GM12875 (cell line): ENCODE measurements around the gene AHSP.
"Not testable (repeated sequence)": the region's sequence is repeated elsewhere in the genome, so short reads cannot be mapped to it uniquely, and the experiment has no call there.

Experiments used
- H3K4me3 ChIP-seq: one replicate; pipeline ENCODE4 v1.5.1; 2011; ENCODE audit warnings: low read depth, low read length, control low read depth
- TF ChIP-seq, protein P1 (sequence below): IDR thresholded peaks from 2 replicates; pipeline ENCODE4 v1.5.1; 2011; ENCODE audit warnings: low read depth, mild to moderate bottlenecking, control low read depth, inconsistent platforms, low read length, moderate library complexity, borderline replicate concordance; ENCODE audit not compliant: insufficient read depth

AHSP gene

DNA sequence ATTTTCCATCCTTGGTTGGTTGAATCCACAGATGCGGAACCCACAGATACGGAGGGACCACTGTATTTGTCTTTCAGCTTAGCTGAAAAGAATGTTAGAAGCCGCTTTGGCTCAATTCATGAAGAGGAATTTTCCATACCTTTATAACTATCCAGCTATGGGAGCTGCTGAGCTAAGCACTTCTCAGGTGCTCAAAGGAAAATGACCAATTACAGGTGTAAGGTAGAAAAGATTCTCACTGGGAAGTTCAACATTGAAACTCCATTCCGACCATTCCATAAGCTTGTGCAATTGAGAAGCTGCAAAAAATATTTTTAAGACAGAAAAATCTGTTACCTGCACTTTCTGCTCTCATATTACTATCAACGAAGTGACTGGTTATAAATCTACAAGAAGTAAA lies 2.7 kb downstream of the AHSP start:
- H3K4me3 ChIP-seq: no peak overlapping the region

GRCh38 chr16:31531096-31531495 lies 3.4 kb downstream of the AHSP start:
- TF ChIP-seq, protein P1, sequence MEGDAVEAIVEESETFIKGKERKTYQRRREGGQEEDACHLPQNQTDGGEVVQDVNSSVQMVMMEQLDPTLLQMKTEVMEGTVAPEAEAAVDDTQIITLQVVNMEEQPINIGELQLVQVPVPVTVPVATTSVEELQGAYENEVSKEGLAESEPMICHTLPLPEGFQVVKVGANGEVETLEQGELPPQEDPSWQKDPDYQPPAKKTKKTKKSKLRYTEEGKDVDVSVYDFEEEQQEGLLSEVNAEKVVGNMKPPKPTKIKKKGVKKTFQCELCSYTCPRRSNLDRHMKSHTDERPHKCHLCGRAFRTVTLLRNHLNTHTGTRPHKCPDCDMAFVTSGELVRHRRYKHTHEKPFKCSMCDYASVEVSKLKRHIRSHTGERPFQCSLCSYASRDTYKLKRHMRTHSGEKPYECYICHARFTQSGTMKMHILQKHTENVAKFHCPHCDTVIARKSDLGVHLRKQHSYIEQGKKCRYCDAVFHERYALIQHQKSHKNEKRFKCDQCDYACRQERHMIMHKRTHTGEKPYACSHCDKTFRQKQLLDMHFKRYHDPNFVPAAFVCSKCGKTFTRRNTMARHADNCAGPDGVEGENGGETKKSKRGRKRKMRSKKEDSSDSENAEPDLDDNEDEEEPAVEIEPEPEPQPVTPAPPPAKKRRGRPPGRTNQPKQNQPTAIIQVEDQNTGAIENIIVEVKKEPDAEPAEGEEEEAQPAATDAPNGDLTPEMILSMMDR: no peak
- H3K4me3 ChIP-seq: no peak overlapping the region

More for the DNA sequence above, 2.7 kb downstream of the AHSP start:
- TF ChIP-seq, protein P1: no peak

DNA sequence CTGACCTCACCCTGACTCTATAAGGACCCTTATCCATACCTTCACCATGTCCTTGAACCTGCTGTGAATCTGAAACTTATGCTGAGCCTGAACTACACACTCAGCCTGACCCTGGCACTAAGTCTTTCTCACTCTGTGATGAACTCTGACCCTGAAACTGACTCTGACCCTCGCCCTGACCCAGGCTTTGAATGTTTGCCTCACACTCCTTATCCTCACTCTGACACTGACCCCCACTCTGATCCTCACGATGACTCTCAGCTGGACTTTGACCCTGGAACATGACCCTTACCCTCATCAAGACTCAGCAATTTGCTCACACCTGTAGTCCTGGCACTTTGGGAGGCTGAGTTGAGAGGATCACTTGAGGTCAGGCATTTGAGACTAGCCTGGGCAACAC lies 4.4 kb downstream of the AHSP start:
- no peak overlapping the region for H3K4me3 ChIP-seq
- TF ChIP-seq, protein P1: no peak

- no peak overlapping the region for H3K4me3 ChIP-seq
- TF ChIP-seq, protein P1: no peak
Measured at GRCh38 chr16:31532896-31533295, 5.2 kb downstream of the AHSP start.

- TF ChIP-seq, protein P1: no peak
- no peak overlapping the region for H3K4me3 ChIP-seq
Measured at GRCh38 chr16:31535737-31536136, 8.0 kb downstream of the AHSP start.

DNA sequence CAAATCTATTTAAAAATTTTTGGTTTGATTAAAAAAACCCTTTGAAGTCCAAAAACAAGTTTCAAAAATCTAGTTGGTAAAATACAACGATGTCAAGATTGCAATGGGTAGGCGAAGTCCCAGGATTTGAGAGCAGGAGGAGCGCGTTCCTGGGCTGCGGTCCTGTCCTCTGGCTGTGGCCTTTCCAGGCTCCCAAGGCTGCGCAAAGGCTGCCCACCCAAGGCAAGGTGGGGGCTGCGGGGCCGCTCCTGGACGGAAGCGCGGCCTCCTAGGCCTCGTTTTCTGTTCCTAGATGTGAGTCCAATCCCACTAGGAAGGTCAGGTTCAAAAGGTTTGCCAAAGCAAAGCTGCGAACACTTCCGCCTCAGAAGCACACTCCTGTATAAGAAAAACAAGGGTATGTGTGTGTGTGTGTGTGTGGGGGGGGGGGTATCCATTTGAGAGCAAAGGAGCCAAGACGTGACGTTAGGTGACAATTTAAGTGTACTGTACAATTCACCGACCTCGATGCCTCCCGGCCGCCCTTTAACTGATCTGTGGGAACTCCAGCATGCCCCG lies 9.2 kb downstream of the AHSP start:
- no peak overlapping the region for H3K4me3 ChIP-seq
- TF ChIP-seq, protein P1: no peak

GRCh38 chr16:31537362-31538242 lies 9.9 kb downstream of the AHSP start:
- TF ChIP-seq, protein P1: no peak
- no peak overlapping the region for H3K4me3 ChIP-seq

DNA sequence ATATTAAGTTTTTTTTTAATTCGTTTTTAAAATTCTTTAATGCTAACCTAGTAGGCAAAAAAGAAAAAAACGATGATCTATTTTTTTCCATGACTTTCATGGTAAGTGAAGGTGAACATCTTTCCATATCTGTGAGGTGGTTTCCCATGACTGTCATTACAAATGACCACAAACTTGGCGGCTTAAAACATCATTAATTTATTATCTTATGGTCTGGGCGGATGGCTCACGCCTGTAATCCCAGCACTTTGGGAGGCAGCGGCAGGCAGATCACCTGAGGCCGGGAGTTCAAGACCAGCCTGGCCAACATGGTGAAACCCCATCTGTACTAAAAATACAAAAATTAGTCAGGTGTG lies 10.5 kb downstream of the AHSP start:
- H3K4me3 ChIP-seq: not testable (repeated sequence)

DNA sequence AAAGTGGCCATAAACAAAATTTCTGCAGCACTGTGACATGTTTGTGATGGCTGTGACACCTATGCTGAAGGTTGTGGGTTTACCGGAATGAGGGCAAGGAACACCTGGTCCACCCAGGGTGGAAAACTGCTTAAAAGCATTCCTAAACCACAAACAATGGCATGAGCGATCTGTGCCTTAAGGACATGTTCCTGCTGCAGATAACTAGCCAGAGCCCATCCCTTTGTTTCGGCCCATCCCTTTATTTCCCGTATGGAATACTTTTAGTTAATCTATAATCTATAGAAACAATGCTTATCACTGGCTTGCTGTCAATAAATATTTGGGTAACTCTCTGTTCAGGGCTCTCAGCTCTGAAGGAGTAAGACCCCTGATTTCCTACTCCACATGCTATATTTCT lies 12.1 kb downstream of the AHSP start:
- not testable (repeated sequence) for H3K4me3 ChIP-seq
